WTC11 (cell line): Measurements from ENCODE around the gene SERPINB5. TPM values are rescaled to one million over a fixed set of nuclear protein-coding genes. Genes with fewer than 3 reads are reported as not detected.

Experiments used
- ATAC-seq: fragments of 200-7000 bp; cut with Tn5 transposase; 2 replicates; pipeline ENCODE4 v1.10.0; 2021; ENCODE audit warnings: mild to moderate bottlenecking, moderate library complexity
- CTCF ChIA-PET: fragments of 300-600 bp; sonication (Branson Sonifier 250); formaldehyde crosslinking; loops from one replicate; lab custom pipeline; 2021; ENCODE audit warnings: antibody characterized with exemption; lab: Charles Lee
- POLR2A ChIA-PET: fragments of 350-600 bp; sonication (Branson Sonifier 250); formaldehyde crosslinking; loops from one replicate; lab custom pipeline; 2021; ENCODE audit warnings: antibody characterized with exemption; lab: Charles Lee
- DNase-seq: peaks from one replicate; pipeline ENCODE4 v3.0.0; 2021; ENCODE audit warnings: low spot score
- H3K27ac Mint-ChIP-seq: 2 replicates; pipeline ENCODE4 v1.8.0; 2021; ENCODE audit warnings: mixed read lengths
- H3K27me3 Mint-ChIP-seq: 2 replicates; pipeline ENCODE4 v1.8.0; 2021; ENCODE audit warnings: low read depth, mild to moderate bottlenecking, moderate library complexity, mixed read lengths
- H3K36me3 Mint-ChIP-seq: 2 replicates; pipeline ENCODE4 v1.8.0; 2021; ENCODE audit warnings: mixed read lengths
- H3K4me1 Mint-ChIP-seq: 2 replicates; pipeline ENCODE4 v1.8.0; 2022; ENCODE audit warnings: mixed read lengths
- H3K4me3 Mint-ChIP-seq: 2 replicates; pipeline ENCODE4 v1.8.0; 2021; ENCODE audit warnings: mild to moderate bottlenecking, moderate library complexity, mixed read lengths
- H3K9me3 Mint-ChIP-seq: 2 replicates; pipeline ENCODE4 v1.8.0; 2021; ENCODE audit warnings: mixed read lengths
- AR ChIP-seq: fragments of 250-450 bp; sonication (Bioruptor Pico); IDR thresholded peaks from 2 replicates; pipeline ENCODE4 v1.9.0; 2021; ENCODE audit warnings: mild to moderate bottlenecking
- ARID4B ChIP-seq: sonication (generic); formaldehyde crosslinking; IDR thresholded peaks from 2 replicates; pipeline ENCODE4 v1.8.0; 2023; ENCODE audit warnings: missing genetic modification reagents, mild to moderate bottlenecking, borderline replicate concordance
- ATF1 ChIP-seq: sonication (generic); formaldehyde crosslinking; IDR thresholded peaks from 2 replicates; pipeline ENCODE4 v1.8.1; 2023; ENCODE audit warnings: mild to moderate bottlenecking, moderate library complexity, missing genetic modification reagents
- CREB1 ChIP-seq: sonication (generic); formaldehyde crosslinking; IDR thresholded peaks from 2 replicates; pipeline ENCODE4 v1.8.0; 2023; ENCODE audit warnings: mild to moderate bottlenecking, missing genetic modification reagents
- ELF4 ChIP-seq: sonication (generic); formaldehyde crosslinking; IDR thresholded peaks from 2 replicates; pipeline ENCODE4 v1.8.1; 2022; ENCODE audit warnings: low read depth, mild to moderate bottlenecking, moderate library complexity, missing genetic modification reagents
- FOXK1 ChIP-seq: sonication (generic); formaldehyde crosslinking; IDR thresholded peaks from 2 replicates; pipeline ENCODE4 v1.8.0; 2022; ENCODE audit warnings: mild to moderate bottlenecking, moderate library complexity, missing genetic modification reagents
- FOXP1 ChIP-seq: sonication (generic); formaldehyde crosslinking; IDR thresholded peaks from 2 replicates; pipeline ENCODE4 v1.8.0; 2022; ENCODE audit warnings: missing genetic modification reagents, mild to moderate bottlenecking, moderate library complexity, borderline replicate concordance
- OVOL2 ChIP-seq: fragments of 250-450 bp; sonication (Bioruptor Pico); IDR thresholded peaks from 2 replicates; pipeline ENCODE4 v1.9.0; 2021; ENCODE audit warnings: mild to moderate bottlenecking, borderline replicate concordance
- PRRX2 ChIP-seq: fragments of 250-450 bp; sonication (Bioruptor Pico); IDR thresholded peaks from 2 replicates; pipeline ENCODE4 v1.8.0; 2021; ENCODE audit warnings: mild to moderate bottlenecking
- TEAD4 ChIP-seq: sonication (generic); formaldehyde crosslinking; IDR thresholded peaks from 2 replicates; pipeline ENCODE4 v1.8.0; 2022; ENCODE audit warnings: mild to moderate bottlenecking, missing genetic modification reagents
- ZBTB21 ChIP-seq: sonication (generic); formaldehyde crosslinking; IDR thresholded peaks from 2 replicates; pipeline ENCODE4 v1.8.1; 2023; ENCODE audit warnings: mild to moderate bottlenecking, missing genetic modification reagents, borderline replicate concordance
- ZBTB43 ChIP-seq: sonication (generic); formaldehyde crosslinking; IDR thresholded peaks from 2 replicates; pipeline ENCODE4 v1.8.1; 2023; ENCODE audit warnings: mild to moderate bottlenecking, missing genetic modification reagents
- ZNF138 ChIP-seq: sonication (generic); formaldehyde crosslinking; conservative IDR thresholded peaks from 2 replicates; pipeline ENCODE4 v1.8.1; 2022; ENCODE audit warnings: mild to moderate bottlenecking, moderate library complexity, missing genetic modification reagents
- ZNF232 ChIP-seq: sonication (generic); formaldehyde crosslinking; IDR thresholded peaks from 2 replicates; pipeline ENCODE4 v1.8.0; 2022; ENCODE audit warnings: mild to moderate bottlenecking, missing genetic modification reagents
- ZNF416 ChIP-seq: fragments of 250-450 bp; sonication (Bioruptor Pico); IDR thresholded peaks from 2 replicates; pipeline ENCODE4 v1.9.0; 2021; ENCODE audit warnings: mild to moderate bottlenecking, inconsistent platforms
- ZNF425 ChIP-seq: fragments of 250-450 bp; sonication (Bioruptor Pico); conservative IDR thresholded peaks from 2 replicates; pipeline ENCODE4 v1.9.0; 2021; ENCODE audit warnings: mild to moderate bottlenecking
- ZSCAN18 ChIP-seq: fragments of 250-450 bp; sonication (Bioruptor Pico); IDR thresholded peaks from 2 replicates; pipeline ENCODE4 v2.1.2; 2022; ENCODE audit warnings: mild to moderate bottlenecking, moderate library complexity
- total RNA-seq: library from RNA; stranded (reverse); gene quantifications from 3 replicates; pipeline ENCODE4 v1.2.3, GENCODE V29; 2021
- TF ChIP-seq, protein P1 (sequence below): sonication (generic); formaldehyde crosslinking; IDR thresholded peaks from 2 replicates; pipeline ENCODE4 v1.8.0; 2022; ENCODE audit warnings: mild to moderate bottlenecking, missing genetic modification reagents
- TF ChIP-seq, protein P2 (sequence below): sonication (generic); formaldehyde crosslinking; conservative IDR thresholded peaks from 2 replicates; pipeline ENCODE4 v1.8.1; 2022; ENCODE audit warnings: mild to moderate bottlenecking, missing genetic modification reagents

The SERPINB5 gene
- total RNA-seq, 1 experiment from 2014 or later, result 0.17 TPM

DNA sequence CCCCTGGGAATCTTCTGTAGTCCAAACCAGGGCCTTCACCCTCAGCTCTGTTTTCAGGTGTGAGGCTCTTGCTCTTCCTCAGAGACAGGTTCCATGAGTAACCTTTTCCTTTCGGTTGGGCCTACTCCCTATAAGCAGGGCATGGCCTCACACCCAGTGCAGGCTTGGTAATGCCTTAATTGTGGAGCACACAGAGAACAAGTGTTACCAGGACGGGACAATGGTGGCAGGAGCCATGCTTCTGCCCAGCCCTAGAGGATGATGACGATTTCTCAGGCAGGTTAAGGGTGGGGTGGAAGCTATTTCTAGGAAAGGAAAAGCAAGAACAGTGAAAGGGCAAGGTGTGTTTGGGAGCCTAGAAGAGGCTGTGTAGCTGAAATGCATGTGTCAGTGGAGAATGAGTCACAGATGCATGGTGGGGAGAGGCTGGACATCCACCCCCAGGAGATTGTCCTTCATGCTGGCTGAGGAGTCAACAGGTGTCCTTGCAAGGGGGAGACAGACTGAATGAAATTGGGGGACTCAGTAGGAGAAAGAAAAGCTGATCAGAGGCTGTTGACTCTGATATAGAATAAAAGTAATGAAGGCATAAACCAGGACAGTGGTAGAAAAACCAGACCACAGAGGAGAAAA is 43.4 kb downstream of the SERPINB5 start (continued):
- TF ChIP-seq ZSCAN18 (CRISPR knock-in tag) (no peak), ARID4B (CRISPR knock-in tag) (no peak), ZNF232 (CRISPR knock-in tag) (no peak), FOXK1 (CRISPR knock-in tag) (no peak), ZBTB43 (no peak), FOXP1 (CRISPR knock-in tag) (no peak), ELF4 (no peak), ATF1 (no peak), PRRX2 (no peak), ZNF138 (CRISPR knock-in tag) (no peak)
- TF ChIP-seq, protein P1, sequence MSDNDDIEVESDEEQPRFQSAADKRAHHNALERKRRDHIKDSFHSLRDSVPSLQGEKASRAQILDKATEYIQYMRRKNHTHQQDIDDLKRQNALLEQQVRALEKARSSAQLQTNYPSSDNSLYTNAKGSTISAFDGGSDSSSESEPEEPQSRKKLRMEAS (CRISPR knock-in tag), result no peak

GRCh38 chr18:63523660-63524059 is 46.9 kb downstream of the SERPINB5 start:
- CTCF ChIA-PET, result interaction anchor here (0.7 to 1.6 kb wide), 3 partner anchors 12 to 218 kb away, joined by 4 to 5 read pairs (median 5); no protein-coding TSS in a partner anchor
- Mint-ChIP-seq H3K4me1 (peaks cover 13% of the 10 kb centered on the region), H3K4me3 (no peak overlapping the region), H3K27me3 (no peaks in the 10 kb centered on the region), H3K27ac (no peak overlapping the region; the same call in 1 of the 2 replicates), H3K36me3 (no peaks in the 10 kb centered on the region)
- POLR2A ChIA-PET, result no interaction called here
- ATAC-seq (no peak), DNase-seq (no peak)
- TF ChIP-seq, protein P2, sequence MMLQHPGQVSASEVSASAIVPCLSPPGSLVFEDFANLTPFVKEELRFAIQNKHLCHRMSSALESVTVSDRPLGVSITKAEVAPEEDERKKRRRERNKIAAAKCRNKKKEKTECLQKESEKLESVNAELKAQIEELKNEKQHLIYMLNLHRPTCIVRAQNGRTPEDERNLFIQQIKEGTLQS (CRISPR knock-in tag), result no peak
- TF ChIP-seq ZNF425 (CRISPR knock-in tag) (no peak), ZNF416 (CRISPR knock-in tag) (no peak), ZBTB21 (no peak), FOXP1 (CRISPR knock-in tag) (no peak), ZSCAN18 (CRISPR knock-in tag) (no peak), AR (CRISPR knock-in tag) (no peak), TEAD4 (no peak), CREB1 (CRISPR knock-in tag) (no peak), OVOL2 (CRISPR knock-in tag) (no peak), FOXK1 (CRISPR knock-in tag) (no peak)
- TF ChIP-seq, all 79 proteins: peak for 0
- H3K9me3 Mint-ChIP-seq, result no peaks in the 10 kb centered on the region
